Astrocyte of the cerebellum (primary cell): ENCODE data around the gene PIP4P1.

ENCODE experiments used
- DNase-seq: peaks from one replicate; pipeline ENCODE4 v3.0.0-alpha.2; 2011; ENCODE audit warnings: low read depth
- H3K4me3 ChIP-seq: 2 replicates; pipeline ENCODE4 v1.5.1; 2011; ENCODE audit warnings: mild to moderate bottlenecking, low read depth, low read length, moderate library complexity
- CTCF ChIP-seq: IDR thresholded peaks from 2 replicates; pipeline ENCODE4 v1.5.1; 2012; ENCODE audit warnings: low read length, low read depth, moderate library complexity, mild to moderate bottlenecking; ENCODE audit errors: missing control alignments
- in situ Hi-C: cut with HindIII; loops from 2 replicates; pipeline ENCODE4 v1.10.0; 2017; ENCODE audit warnings: low sequenced_read_pairs

The PIP4P1 gene

GRCh38 chr14:20436363-20436755 lies 24.9 kb downstream of the PIP4P1 start:
- no peak overlapping the region for H3K4me3 ChIP-seq
- in situ Hi-C loops, result no loop called here
- DNase-seq, result peak; percentile 63
- TF ChIP-seq CTCF, result no peak

GRCh38 chr14:20435582-20436362 lies 25.5 kb downstream of the PIP4P1 start, which contains the start of gene KLHL33:
Gene KLHL33 (minus strand): TSS chr14:20436166. CDS start chr14:20435811, 355 bp downstream.
- DNase-seq, result no peak
- in situ Hi-C loops, result no loop called here
- H3K4me3 ChIP-seq, result peak within 1 kb of the TSS; percentile 5
- no peak for TF ChIP-seq CTCF

GRCh38 chr14:20434701-20435581 lies 26.3 kb downstream of the PIP4P1 start:
- in situ Hi-C loops, result no loop called here
- DNase-seq, result no peak
- no peak for TF ChIP-seq CTCF
- peak overlapping the region; percentile 5 for H3K4me3 ChIP-seq

- no peak for DNase-seq
- in situ Hi-C loops, result no loop called here
- no peak overlapping the region for H3K4me3 ChIP-seq
- TF ChIP-seq CTCF, result no peak
These were observed 31.2 kb downstream of the PIP4P1 start for GRCh38 chr14:20429801-20430669.

- no peak for TF ChIP-seq CTCF
- in situ Hi-C loops, result no loop called here
- DNase-seq, result no peak
- H3K4me3 ChIP-seq, result no peak overlapping the region
These were observed 32.4 kb downstream of the PIP4P1 start for GRCh38 chr14:20428802-20429201.

GRCh38 chr14:20428010-20428365 lies 33.2 kb downstream of the PIP4P1 start:
- in situ Hi-C loops, result no loop called here
- DNase-seq, result no peak
- no peak overlapping the region for H3K4me3 ChIP-seq
- TF ChIP-seq CTCF, result no peak
